Adrenal gland (tissue), 5 donors: ENCODE results near the gene NDUFS5.

ENCODE experiments used
- POLR2A ChIP-seq, 2 donors: fragments of 450-650 bp; IDR thresholded peaks; one replicate each; pipeline ENCODE4 v1.6.1; 2017; ENCODE audit warnings: antibody characterized with exemption in 2 of 2, mild to moderate bottlenecking in 2 of 2, moderate library complexity in 1 of 2
- TF ChIP-seq, protein P1 (sequence below), 6 experiments: fragments of 450-650 bp in 4 of 6; fragments of 200-600 bp in 2 of 6; sonication (generic) in 1 of 6; IDR thresholded peaks; 1 replicate in 5 of 6; 2 replicates in 1 of 6; pipeline versions ENCODE4 v1.5.1 to v1.8.0; 2016 to 2021; ENCODE audit warnings: antibody characterized with exemption in 6 of 6, mild to moderate bottlenecking in 2 of 6, moderate library complexity in 1 of 6
- donor health status: DM: no; HTN: no; CAD: no.

DNA sequence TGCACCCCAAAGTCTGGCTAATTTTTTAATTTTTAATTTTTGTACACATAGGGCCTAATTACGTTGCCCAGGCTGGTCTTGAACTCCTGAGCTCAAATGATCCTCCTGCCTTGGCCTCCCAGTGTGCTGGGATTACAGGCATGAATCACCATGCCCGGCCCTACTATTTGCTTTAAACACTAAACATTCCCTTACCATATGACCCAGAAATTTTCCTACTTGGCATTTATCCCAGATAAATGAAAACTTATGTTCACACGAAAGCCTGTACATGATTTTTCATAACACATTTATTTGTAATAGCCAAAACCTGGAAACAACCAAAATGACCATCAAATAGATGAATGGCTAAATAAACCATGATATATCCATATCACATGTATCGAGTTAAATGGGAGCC, 35.8 kb downstream of the NDUFS5 start:
- TF ChIP-seq, protein P1, sequence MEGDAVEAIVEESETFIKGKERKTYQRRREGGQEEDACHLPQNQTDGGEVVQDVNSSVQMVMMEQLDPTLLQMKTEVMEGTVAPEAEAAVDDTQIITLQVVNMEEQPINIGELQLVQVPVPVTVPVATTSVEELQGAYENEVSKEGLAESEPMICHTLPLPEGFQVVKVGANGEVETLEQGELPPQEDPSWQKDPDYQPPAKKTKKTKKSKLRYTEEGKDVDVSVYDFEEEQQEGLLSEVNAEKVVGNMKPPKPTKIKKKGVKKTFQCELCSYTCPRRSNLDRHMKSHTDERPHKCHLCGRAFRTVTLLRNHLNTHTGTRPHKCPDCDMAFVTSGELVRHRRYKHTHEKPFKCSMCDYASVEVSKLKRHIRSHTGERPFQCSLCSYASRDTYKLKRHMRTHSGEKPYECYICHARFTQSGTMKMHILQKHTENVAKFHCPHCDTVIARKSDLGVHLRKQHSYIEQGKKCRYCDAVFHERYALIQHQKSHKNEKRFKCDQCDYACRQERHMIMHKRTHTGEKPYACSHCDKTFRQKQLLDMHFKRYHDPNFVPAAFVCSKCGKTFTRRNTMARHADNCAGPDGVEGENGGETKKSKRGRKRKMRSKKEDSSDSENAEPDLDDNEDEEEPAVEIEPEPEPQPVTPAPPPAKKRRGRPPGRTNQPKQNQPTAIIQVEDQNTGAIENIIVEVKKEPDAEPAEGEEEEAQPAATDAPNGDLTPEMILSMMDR (IDR thresholded peaks at IDR 0.05) = no peak
- no peak for TF ChIP-seq POLR2A (IDR thresholded peaks at IDR 0.05)
